ENCODE data around the gene MYZAP.

MYZAP gene

GRCh38 chr15:57563416-57563815, 28.3 kb upstream of the MYZAP start:
- DNase-seq: no peak

- no peak for DNase-seq
Measured at GRCh38 chr15:57565311-57565710, 26.4 kb upstream of the MYZAP start.

GRCh38 chr15:57566834-57567233, 24.9 kb upstream of the MYZAP start:
- DNase-seq: no peak

- peak; percentile 71 for DNase-seq
Measured at GRCh38 chr15:57567891-57568290, 23.8 kb upstream of the MYZAP start.

- DNase-seq: peak; percentile 89
Measured at GRCh38 chr15:57568299-57568698, 23.4 kb upstream of the MYZAP start.

- no peak for DNase-seq
Measured at GRCh38 chr15:57570340-57570739, 21.4 kb upstream of the MYZAP start.

- no peak for DNase-seq
Measured at GRCh38 chr15:57570994-57571393, 20.7 kb upstream of the MYZAP start.

- no peak for DNase-seq
Measured at GRCh38 chr15:57571725-57572124, 20.0 kb upstream of the MYZAP start.

- DNase-seq: no peak
Measured at GRCh38 chr15:57572468-57572867, 19.2 kb upstream of the MYZAP start.

GRCh38 chr15:57573151-57573550, 18.6 kb upstream of the MYZAP start:
- DNase-seq: no peak

- no peak for DNase-seq
Measured at GRCh38 chr15:57575363-57575762, 16.3 kb upstream of the MYZAP start.

- no peak for DNase-seq
Measured at GRCh38 chr15:57578288-57578900, 13.3 kb upstream of the MYZAP start.

GRCh38 chr15:57580428-57580827, 11.3 kb upstream of the MYZAP start:
- DNase-seq: no peak

GRCh38 chr15:57580866-57581265, 10.8 kb upstream of the MYZAP start:
- no peak for DNase-seq

GRCh38 chr15:57582090-57582489, 9.6 kb upstream of the MYZAP start:
- no peak for DNase-seq

- DNase-seq: no peak
Measured at GRCh38 chr15:57583282-57583681, 8.4 kb upstream of the MYZAP start.

GRCh38 chr15:57583720-57584119, 8.0 kb upstream of the MYZAP start:
- no peak for DNase-seq

- no peak for DNase-seq
Measured at GRCh38 chr15:57586661-57587424, 4.9 kb upstream of the MYZAP start.

GRCh38 chr15:57589281-57589680, 2.4 kb upstream of the MYZAP start:
- DNase-seq: no peak

- DNase-seq: no peak
Measured at GRCh38 chr15:57589754-57590153, 1.9 kb upstream of the MYZAP start.

- no peak for DNase-seq
Measured at GRCh38 chr15:57591237-57591821, 375 bp upstream of the MYZAP start.

GRCh38 chr15:57592426-57592825, 722 bp downstream of the MYZAP start:
- peak; percentile 32 for DNase-seq

GRCh38 chr15:57592836-57593420, 1.2 kb downstream of the MYZAP start:
- DNase-seq: no peak

GRCh38 chr15:57594479-57594878, 2.8 kb downstream of the MYZAP start:
- no peak for DNase-seq

Data from NCI-H526 treated with DMSO at 0.1 percent for 48 hours (cell line).